ENCODE results near the gene LY6G6F. TPM values are rescaled to one million over a fixed set of nuclear protein-coding genes. Genes with fewer than 3 reads are reported as not detected.

LY6G6F gene
- total and polyA plus RNA-seq, 10 of the 15 experiments (the other 5 are each of a cell fraction or from before 2014, with no cell fraction given) = not detected

- ChIA-PET RAD21 (ENCODE audit: unreplicated experiment) (interaction anchor here (1.2 to 2.5 kb wide), 2 partner anchors 36 to 96 kb away, joined by 3 to 9 read pairs; no protein-coding TSS in a partner anchor), SMC1A (ENCODE audit: uncharacterized antibody, unreplicated experiment) (interaction anchor here (2.2 kb wide), 1 partner anchor 87 kb away, joined by 5 read pairs; no protein-coding TSS in a partner anchor), CTCF (interaction anchor here (1.1 to 15.8 kb wide), 3 partner anchors 9 to 38 kb away, joined by 4 to 208 read pairs (median 4); no protein-coding TSS in a partner anchor), POLR2A (interaction anchor here (1.6 to 9.7 kb wide), 3 partner anchors 73 to 101 kb away, joined by 3 to 158 read pairs (median 122); partner anchors contain the start of genes HSPA1B and LSM2)
- Histone ChIP-seq H4K20me1 (ENCODE audit: control insufficient read depth, insufficient read depth) (0 out of 2 replicates have a peak, but pooled peaks cover 4% of the 10 kb centered on the region), H3K4me1 (ENCODE audit: control insufficient read depth, insufficient read depth, low read length) (peaks cover 31% of the 10 kb centered on the region), H3K27me3 (replicated peaks in 1 of 2; ENCODE audit: control insufficient read depth in 2 of 2, insufficient read depth in 2 of 2, low read length in 1 of 2) (no peaks in the 10 kb centered on the region), H3K4me3 (peak overlapping the region; percentile 100; the same call in 1 of the 2 replicates), H3K36me3 (ENCODE audit: control insufficient read depth in 2 of 2, insufficient read depth in 2 of 2, low read length in 1 of 2) (peaks cover 6 to 15% of the 10 kb centered on the region in 2 experiments; a peak in 3 of 4 replicates), H3K9ac (ENCODE audit: control insufficient read depth, insufficient read depth, low read length) (peak overlapping the region; percentile 98), H2AFZ (ENCODE audit: control insufficient read depth, low read depth, low read length) (no peak overlapping the region), H3K79me2 (ENCODE audit: control insufficient read depth, insufficient read depth, low read length) (peaks cover 40% of the 10 kb centered on the region), H3K27ac (ENCODE audit: control insufficient read depth, insufficient read depth) (peak overlapping the region; percentile 99; the same call in 1 of the 2 replicates), H3K9me3 (replicated peaks; ENCODE audit: control insufficient read depth, insufficient read depth, low read length) (no peaks in the 10 kb centered on the region), H3K4me2 (ENCODE audit: control insufficient read depth, insufficient read depth) (peak overlapping the region; percentile 99)
- no peak for TF ChIP-seq RUNX3 (IDR thresholded peaks at IDR 0.05; ENCODE audit: low read length)
- no peak for TF ChIP-seq IRF5 (IDR thresholded peaks at IDR 0.05; ENCODE audit: borderline replicate concordance)
- no peak for TF ChIP-seq ESRRA (IDR thresholded peaks at IDR 0.05; ENCODE audit: low read length)
- no peak for TF ChIP-seq SMAD1 (IDR thresholded peaks at IDR 0.05; ENCODE audit: low read depth, partially characterized antibody)
- ATAC-seq = no peak
- BruUV-seq (replicated peaks) = no TSS peak
- intact Hi-C loops (cut with micrococcal nuclease; ENCODE audit: unreplicated experiment) = loop anchor here (5.0 kb wide), 1 partner anchor 51 kb away; the partner anchor contains the start of gene LY6G5C
- DNase-seq (ENCODE audit: low read depth, low spot score) = no peak
- in situ Hi-C loops (cut with MboI) = no loop called here
- WGBS (ENCODE audit: insufficient coverage, insufficient replicate concordance, low lambda C conversion rate, missing lambda C conversion rate) = 75% methylated on average over 4 of the region's 4 CpGs
- no peak for FAIRE-seq
These were observed 27.1 kb downstream of the LY6G6F start for GRCh38 chr6:31733734-31734133.

All from GM12878 (cell line).